ENCODE data around the gene NFAM1.

The NFAM1 gene

DNA sequence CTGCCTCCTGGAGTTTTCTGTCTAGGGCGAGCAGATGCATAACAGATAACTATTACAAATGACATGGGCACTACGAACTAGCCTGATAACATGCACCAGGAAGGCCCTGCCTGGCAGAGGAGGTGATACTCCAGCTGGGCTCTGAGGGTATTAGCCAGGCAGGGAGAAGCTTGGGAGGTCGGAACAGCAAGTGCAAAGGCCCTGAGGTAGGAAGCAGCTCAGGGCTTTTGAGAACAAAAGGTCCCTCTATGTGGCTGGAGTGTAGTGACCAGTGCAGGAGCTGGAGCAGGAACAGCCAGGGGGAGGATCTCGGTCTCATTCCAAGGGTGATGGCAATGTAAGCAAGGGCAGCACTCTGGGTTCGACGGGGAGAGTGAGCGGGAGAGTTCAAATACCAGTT is 100.1 kb downstream of the NFAM1 start:
- TF ChIP-seq, protein P1, sequence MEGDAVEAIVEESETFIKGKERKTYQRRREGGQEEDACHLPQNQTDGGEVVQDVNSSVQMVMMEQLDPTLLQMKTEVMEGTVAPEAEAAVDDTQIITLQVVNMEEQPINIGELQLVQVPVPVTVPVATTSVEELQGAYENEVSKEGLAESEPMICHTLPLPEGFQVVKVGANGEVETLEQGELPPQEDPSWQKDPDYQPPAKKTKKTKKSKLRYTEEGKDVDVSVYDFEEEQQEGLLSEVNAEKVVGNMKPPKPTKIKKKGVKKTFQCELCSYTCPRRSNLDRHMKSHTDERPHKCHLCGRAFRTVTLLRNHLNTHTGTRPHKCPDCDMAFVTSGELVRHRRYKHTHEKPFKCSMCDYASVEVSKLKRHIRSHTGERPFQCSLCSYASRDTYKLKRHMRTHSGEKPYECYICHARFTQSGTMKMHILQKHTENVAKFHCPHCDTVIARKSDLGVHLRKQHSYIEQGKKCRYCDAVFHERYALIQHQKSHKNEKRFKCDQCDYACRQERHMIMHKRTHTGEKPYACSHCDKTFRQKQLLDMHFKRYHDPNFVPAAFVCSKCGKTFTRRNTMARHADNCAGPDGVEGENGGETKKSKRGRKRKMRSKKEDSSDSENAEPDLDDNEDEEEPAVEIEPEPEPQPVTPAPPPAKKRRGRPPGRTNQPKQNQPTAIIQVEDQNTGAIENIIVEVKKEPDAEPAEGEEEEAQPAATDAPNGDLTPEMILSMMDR (IDR thresholded peaks at IDR 0.05; ENCODE audit: low read depth, low read length): no peak
- no peak overlapping the region for H3K4me3 ChIP-seq (replicated peaks in 1 of 2; ENCODE audit: low read depth in 2 of 2, low read length in 2 of 2)
- no peak for DNase-seq (ENCODE audit: low read depth in 2 of 2)

DNA sequence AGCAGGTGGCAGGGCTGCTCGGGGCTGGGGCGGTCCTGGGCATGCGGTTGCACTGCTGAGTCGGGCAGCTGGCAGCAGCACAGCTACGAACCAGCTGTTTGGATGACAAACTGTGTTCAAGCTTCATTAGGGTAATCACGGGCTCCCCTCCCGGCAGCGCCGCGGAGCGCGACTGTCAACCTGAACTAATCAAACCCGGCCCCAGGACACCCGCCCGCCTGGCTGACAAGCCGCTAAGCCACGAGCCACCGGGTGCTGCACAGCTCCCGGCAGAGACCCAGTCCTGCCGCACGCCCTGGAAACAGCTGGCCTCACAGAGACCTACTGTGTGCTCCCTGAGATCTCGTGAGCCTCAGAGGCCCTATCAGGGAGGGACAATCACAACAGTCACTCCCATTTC is 101.2 kb downstream of the NFAM1 start:
- DNase-seq (ENCODE audit: low read depth in 2 of 2): no peak

More for the DNA sequence above, 101.2 kb downstream of the NFAM1 start:
- H3K4me3 ChIP-seq (replicated peaks in 1 of 2; ENCODE audit: low read depth in 2 of 2, low read length in 2 of 2): no peak overlapping the region
- TF ChIP-seq, protein P1 (IDR thresholded peaks at IDR 0.05; ENCODE audit: low read depth, low read length): no peak

Measured in cardiac fibroblast (primary cell).